Lung (tissue), 12 donors: ENCODE measurements around the gene TENM4. TPM values are rescaled to one million over a fixed set of nuclear protein-coding genes. Genes with fewer than 3 reads are reported as not detected.

ENCODE experiments used
- ATAC-seq: fragments of 200-7000 bp; cut with Tn5 transposase; one replicate; pipeline ENCODE4 v1.9.1; 2020; ENCODE audit warnings: moderate number of reproducible peaks; ENCODE audit not compliant: insufficient read depth, low FRiP score
- DNase-seq, 3 donors: peaks; one replicate each; pipeline ENCODE4 v3.0.0-alpha.2; 2013 to 2017
- H3K27ac ChIP-seq, 2 donors: one replicate each; pipeline ENCODE4 v1.5.1; 2013; ENCODE audit warnings: mild to moderate bottlenecking in 2 of 2, moderate library complexity in 2 of 2, control low read depth in 1 of 2, inconsistent platforms in 1 of 2, low read depth in 1 of 2, low read length in 1 of 2
- H3K27me3 ChIP-seq, 3 donors: one replicate each; pipeline ENCODE4 v1.5.1; 2013; ENCODE audit warnings: low read length in 2 of 3; ENCODE audit not compliant: control insufficient read depth in 3 of 3, insufficient read depth in 3 of 3
- H3K36me3 ChIP-seq, 4 donors: one replicate each; pipeline ENCODE4 v1.5.1; 2013; ENCODE audit warnings: low read length in 4 of 4, mild to moderate bottlenecking in 1 of 4, moderate library complexity in 1 of 4; ENCODE audit not compliant: control insufficient read depth in 4 of 4, insufficient read depth in 4 of 4
- H3K4me1 ChIP-seq, 5 donors: one replicate each; pipeline ENCODE4 v1.5.1; 2013; ENCODE audit warnings: low read length in 5 of 5, mild to moderate bottlenecking in 2 of 5, moderate library complexity in 1 of 5; ENCODE audit not compliant: control insufficient read depth in 5 of 5, insufficient read depth in 5 of 5
- H3K4me3 ChIP-seq: one replicate; pipeline ENCODE4 v1.5.1; 2013; ENCODE audit warnings: mild to moderate bottlenecking, control low read depth, moderate library complexity
- H3K9ac ChIP-seq, 2 donors: one replicate each; pipeline ENCODE4 v1.5.1; 2013; ENCODE audit warnings: low read length in 2 of 2, control low read depth in 1 of 2; ENCODE audit not compliant: insufficient read depth in 1 of 2
- H3K9me3 ChIP-seq, 4 donors: one replicate each; pipeline ENCODE4 v1.5.1; 2013; ENCODE audit warnings: low read length in 3 of 4, mild to moderate bottlenecking in 1 of 4, moderate library complexity in 1 of 4; ENCODE audit not compliant: control insufficient read depth in 4 of 4, insufficient read depth in 3 of 4
- WGBS, 2 donors: extraction: QIAGEN DNeasy Blood & Tissue Kit; methylation state at CpG; one replicate each; pipeline ENCODE4 v1.1.7; 2013; 5-methylcytosine and 5-hydroxymethylcytosine counted together
- polyA plus RNA-seq, 2 donors: library from polyadenylated mRNA; stranded (reverse); fragments of 200-250 nt; gene quantifications; one replicate each; pipeline ENCODE4 v1.2.1, GENCODE V29; 2013
- total RNA-seq, 2 donors: library from RNA; depleted of rRNA in 1 of 2; stranded (reverse); fragments of >200 nt in 1 of 2; gene quantifications; one replicate each; pipeline ENCODE4 v1.2.1, GENCODE V29; 2014 to 2021
- TF ChIP-seq, protein P1 (sequence below): IDR thresholded peaks from 2 replicates; pipeline ENCODE4 v1.5.1; 2012; ENCODE audit warnings: mild to moderate bottlenecking; ENCODE audit errors: control extremely low read depth, extremely low read depth
- donor health status: control.
- donor health status: control.
- donor health status: Bipolar disorder and iron deficiency.
- donor health status: healthy.
- donor health status: DM: yes; HTN: yes; CAD: no.

Gene TENM4
- total and polyA plus RNA-seq, 4 donors: 0.28 to 16.4 (median 3.2) TPM

DNA sequence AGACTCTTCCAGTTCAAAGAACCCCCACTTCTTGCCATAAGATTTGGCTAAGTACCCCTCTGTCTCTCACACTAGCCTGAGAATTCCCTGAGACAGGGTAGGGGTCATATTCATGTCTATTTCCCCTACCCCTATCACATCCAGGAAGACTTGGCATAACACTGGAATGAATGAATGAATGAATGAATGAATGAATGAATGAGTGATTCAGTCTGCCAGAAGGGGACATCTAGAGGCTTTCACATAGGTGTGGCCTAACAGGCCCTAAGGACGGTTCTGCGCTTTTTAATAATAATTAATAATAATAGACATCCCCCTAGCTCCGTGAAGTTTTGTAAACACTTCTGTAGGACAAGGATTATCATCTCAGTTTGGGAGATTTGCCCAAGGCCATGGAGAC lies 415.7 kb downstream of the TENM4 start:
- H3K4me1 ChIP-seq: peaks cover 0 to 23% (median 3%) of the 10 kb centered on the region in 5 donors
- WGBS, 2 donors: 73 to 89% methylated on average over 3 of the region's 3 CpGs
- no peak overlapping the region for H3K9ac ChIP-seq
- no peaks in the 10 kb centered on the region for H3K27me3 ChIP-seq
- no peaks in the 10 kb centered on the region for H3K36me3 ChIP-seq
- H3K27ac ChIP-seq: no peak overlapping the region
- DNase-seq (no peak), ATAC-seq (no peak)
- TF ChIP-seq, protein P1, sequence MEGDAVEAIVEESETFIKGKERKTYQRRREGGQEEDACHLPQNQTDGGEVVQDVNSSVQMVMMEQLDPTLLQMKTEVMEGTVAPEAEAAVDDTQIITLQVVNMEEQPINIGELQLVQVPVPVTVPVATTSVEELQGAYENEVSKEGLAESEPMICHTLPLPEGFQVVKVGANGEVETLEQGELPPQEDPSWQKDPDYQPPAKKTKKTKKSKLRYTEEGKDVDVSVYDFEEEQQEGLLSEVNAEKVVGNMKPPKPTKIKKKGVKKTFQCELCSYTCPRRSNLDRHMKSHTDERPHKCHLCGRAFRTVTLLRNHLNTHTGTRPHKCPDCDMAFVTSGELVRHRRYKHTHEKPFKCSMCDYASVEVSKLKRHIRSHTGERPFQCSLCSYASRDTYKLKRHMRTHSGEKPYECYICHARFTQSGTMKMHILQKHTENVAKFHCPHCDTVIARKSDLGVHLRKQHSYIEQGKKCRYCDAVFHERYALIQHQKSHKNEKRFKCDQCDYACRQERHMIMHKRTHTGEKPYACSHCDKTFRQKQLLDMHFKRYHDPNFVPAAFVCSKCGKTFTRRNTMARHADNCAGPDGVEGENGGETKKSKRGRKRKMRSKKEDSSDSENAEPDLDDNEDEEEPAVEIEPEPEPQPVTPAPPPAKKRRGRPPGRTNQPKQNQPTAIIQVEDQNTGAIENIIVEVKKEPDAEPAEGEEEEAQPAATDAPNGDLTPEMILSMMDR: no peak
- H3K9me3 ChIP-seq: peaks cover 0 to 3% (median 0%) of the 10 kb centered on the region in 4 donors
- H3K4me3 ChIP-seq: no peak overlapping the region

DNA sequence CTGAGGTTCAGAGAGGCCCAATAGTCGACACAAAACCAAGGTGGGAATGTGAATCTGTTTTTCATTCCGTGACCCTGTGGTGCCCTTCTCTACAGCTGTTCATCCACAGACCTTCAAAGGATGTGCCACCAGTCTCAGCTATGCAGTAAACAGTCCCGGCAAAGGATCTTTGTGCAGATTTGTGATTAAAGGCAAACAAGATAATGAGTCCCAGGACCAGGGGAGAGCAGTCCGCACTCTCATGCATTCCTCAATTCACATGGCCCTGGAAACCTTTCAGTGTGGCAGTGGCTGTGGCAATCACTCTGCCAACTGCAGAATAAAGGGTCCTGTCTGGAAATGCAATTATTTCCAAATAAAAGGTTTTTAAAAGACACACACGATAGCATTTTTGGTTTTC lies 418.6 kb downstream of the TENM4 start:
- no peaks in the 10 kb centered on the region for H3K27me3 ChIP-seq
- H3K9me3 ChIP-seq: peaks cover 0 to 3% (median 0%) of the 10 kb centered on the region in 4 donors
- ATAC-seq (no peak), DNase-seq (no peak)
- WGBS, 2 donors: 67 to 80% methylated on average over 5 of the region's 5 CpGs
- H3K9ac ChIP-seq: no peak overlapping the region
- TF ChIP-seq, protein P1: no peak
- H3K36me3 ChIP-seq: no peaks in the 10 kb centered on the region
- H3K4me1 ChIP-seq: peaks cover 0 to 40% (median 16%) of the 10 kb centered on the region in 5 donors
- no peak overlapping the region for H3K4me3 ChIP-seq
- no peak overlapping the region for H3K27ac ChIP-seq

DNA sequence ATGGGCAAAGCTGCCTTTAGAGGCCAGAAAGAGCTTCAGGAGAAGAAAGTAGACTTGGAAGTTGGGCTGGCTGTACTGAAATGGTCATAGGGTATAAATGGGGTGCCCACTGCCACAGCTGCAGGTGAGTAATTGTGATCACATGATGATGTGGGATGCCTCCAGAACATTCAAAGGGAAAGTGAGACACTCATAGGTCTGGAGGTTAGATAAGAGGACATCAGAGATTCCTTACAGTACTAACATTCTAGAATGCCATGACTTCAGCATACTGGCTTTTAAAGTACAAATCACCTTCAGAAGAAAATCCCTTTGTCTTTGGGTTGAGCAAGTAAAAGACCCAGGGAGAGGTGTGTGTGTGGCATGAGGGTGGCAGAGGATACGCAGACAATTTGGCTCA lies 419.2 kb downstream of the TENM4 start:
- H3K27me3 ChIP-seq: no peaks in the 10 kb centered on the region
- H3K4me3 ChIP-seq: no peak overlapping the region
- no peak overlapping the region for H3K9ac ChIP-seq
- TF ChIP-seq, protein P1: no peak
- peaks cover 0 to 46% (median 16%) of the 10 kb centered on the region in 5 donors for H3K4me1 ChIP-seq
- peaks cover 0 to 3% (median 0%) of the 10 kb centered on the region in 4 donors for H3K9me3 ChIP-seq
- WGBS, 2 donors: 96 to 100% methylated on average over 1 of the region's 1 CpG
- ATAC-seq (no peak), DNase-seq (no peak)
- H3K36me3 ChIP-seq: no peaks in the 10 kb centered on the region
- no peak overlapping the region for H3K27ac ChIP-seq

DNA sequence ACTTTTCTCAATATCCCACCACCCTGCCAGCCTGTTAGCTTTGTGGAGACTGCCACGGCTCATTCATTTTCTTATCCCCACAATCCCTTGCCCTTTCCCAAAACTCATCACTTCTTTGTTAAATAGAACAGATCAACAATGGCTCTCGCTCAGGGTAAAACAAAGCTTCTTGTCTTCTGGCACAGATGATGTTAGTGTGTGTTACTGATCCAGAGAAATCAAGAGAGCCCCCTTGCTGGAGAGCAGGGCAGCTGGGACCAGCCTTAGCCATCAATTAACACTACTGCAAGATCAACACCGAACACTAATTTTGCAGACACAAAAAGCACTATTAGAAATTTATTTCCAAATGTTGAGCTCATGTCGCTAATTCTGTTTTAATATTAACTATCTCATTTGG lies 420.9 kb downstream of the TENM4 start:
- DNase-seq: no peak
- H3K9me3 ChIP-seq: no peaks in the 10 kb centered on the region
- H3K27me3 ChIP-seq: no peaks in the 10 kb centered on the region
- H3K36me3 ChIP-seq: no peaks in the 10 kb centered on the region
- peaks cover 0 to 33% (median 10%) of the 10 kb centered on the region in 5 donors for H3K4me1 ChIP-seq
- ATAC-seq: no peak
- TF ChIP-seq, protein P1: no peak
- H3K27ac ChIP-seq: no peak overlapping the region
- H3K4me3 ChIP-seq: no peak overlapping the region
- H3K9ac ChIP-seq: no peak overlapping the region
- 89 to 90% methylated on average over 4 of the region's 4 CpGs for WGBS, 2 donors
